Neutrophil (primary cell): Measurements from ENCODE around the gene PDXP.

ENCODE experiments used
- H3K27ac ChIP-seq: fragments of 200-600 bp; sonication (generic); 2 replicates; pipeline ENCODE4 v1.5.1; 2016; ENCODE audit warnings: mild to moderate bottlenecking, moderate library complexity
- H3K27me3 ChIP-seq: fragments of 200-600 bp; sonication (generic); 2 replicates; pipeline ENCODE4 v1.6.0; 2016; ENCODE audit warnings: mild to moderate bottlenecking
- H3K36me3 ChIP-seq: fragments of 200-600 bp; sonication (generic); 2 replicates; pipeline ENCODE4 v1.5.1; 2017
- H3K4me1 ChIP-seq, 2 experiments: fragments of 200-600 bp in 1 of 2; sonication (generic) in 1 of 2; 1 replicate in 1 of 2; 2 replicates in 1 of 2; pipeline versions ENCODE4 v1.5.1 to v1.6.1; 2013 to 2016; ENCODE audit warnings: low read depth in 1 of 2, low read length in 1 of 2, mild to moderate bottlenecking in 1 of 2, moderate library complexity in 1 of 2; ENCODE audit not compliant: control insufficient read depth in 1 of 2, insufficient read depth in 1 of 2
- H3K4me3 ChIP-seq, 2 experiments: fragments of 200-600 bp in 1 of 2; sonication (generic) in 1 of 2; 1 replicate in 1 of 2; 2 replicates in 1 of 2; pipeline ENCODE4 v1.5.1; 2013 to 2016; ENCODE audit warnings: low read depth in 1 of 2, low read length in 1 of 2, mild to moderate bottlenecking in 1 of 2, moderate library complexity in 1 of 2
- H3K9me3 ChIP-seq: fragments of 200-600 bp; sonication (generic); 2 replicates; pipeline ENCODE4 v1.5.1; 2016
- CTCF ChIP-seq: fragments of 200-600 bp; sonication (generic); IDR thresholded peaks from 2 replicates; pipeline ENCODE4 v1.5.1; 2016; ENCODE audit warnings: antibody characterized with exemption

Gene PDXP

GRCh38 chr22:37664249-37665101, 6.0 kb downstream of the PDXP start:
- Histone ChIP-seq H3K27ac (no peak overlapping the region), H3K36me3 (peaks cover 5% of the 10 kb centered on the region), H3K27me3 (no peaks in the 10 kb centered on the region), H3K9me3 (no peaks in the 10 kb centered on the region), H3K4me3 (no peak overlapping the region), H3K4me1 (peaks cover 4% of the 10 kb centered on the region in 2 experiments)
- no peak for TF ChIP-seq CTCF

DNA sequence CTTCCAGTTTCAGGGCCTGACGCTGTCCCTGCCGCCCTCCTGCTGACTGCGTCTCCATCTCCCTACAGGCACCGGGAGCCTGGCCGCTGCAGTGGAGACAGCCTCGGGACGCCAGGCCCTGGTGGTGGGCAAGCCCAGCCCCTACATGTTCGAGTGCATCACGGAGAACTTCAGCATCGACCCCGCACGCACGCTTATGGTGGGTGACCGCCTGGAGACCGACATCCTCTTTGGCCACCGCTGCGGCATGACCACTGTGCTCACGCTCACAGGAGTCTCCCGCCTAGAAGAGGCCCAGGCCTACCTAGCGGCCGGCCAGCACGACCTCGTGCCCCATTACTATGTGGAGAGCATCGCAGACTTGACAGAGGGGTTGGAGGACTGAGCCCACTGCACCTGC, 7.0 kb downstream of the PDXP start:
- H3K36me3 ChIP-seq, result peaks cover 5% of the 10 kb centered on the region
- no peak overlapping the region for H3K27ac ChIP-seq
- no peaks in the 10 kb centered on the region for H3K27me3 ChIP-seq
- H3K9me3 ChIP-seq, result no peaks in the 10 kb centered on the region
- no peaks in the 10 kb centered on the region for H3K4me1 ChIP-seq
- no peak for TF ChIP-seq CTCF
- H3K4me3 ChIP-seq, result no peak overlapping the region

- Histone ChIP-seq H3K4me3 (no peak overlapping the region), H3K4me1 (peaks cover 16 to 24% of the 10 kb centered on the region in 2 experiments), H3K27me3 (peaks cover 17% of the 10 kb centered on the region), H3K36me3 (peaks cover 5% of the 10 kb centered on the region), H3K27ac (no peak overlapping the region), H3K9me3 (no peaks in the 10 kb centered on the region)
- TF ChIP-seq CTCF, result no peak
Observed at GRCh38 chr22:37669586-37669985, 11.1 kb downstream of the PDXP start.

GRCh38 chr22:37672206-37672919, 13.8 kb downstream of the PDXP start:
- Histone ChIP-seq H3K9me3 (no peaks in the 10 kb centered on the region), H3K36me3 (no peaks in the 10 kb centered on the region), H3K4me1 (peaks cover 37 to 52% of the 10 kb centered on the region in 2 experiments), H3K27me3 (peaks cover 17% of the 10 kb centered on the region), H3K4me3 (no peak overlapping the region), H3K27ac (no peak overlapping the region)
- no peak for TF ChIP-seq CTCF

DNA sequence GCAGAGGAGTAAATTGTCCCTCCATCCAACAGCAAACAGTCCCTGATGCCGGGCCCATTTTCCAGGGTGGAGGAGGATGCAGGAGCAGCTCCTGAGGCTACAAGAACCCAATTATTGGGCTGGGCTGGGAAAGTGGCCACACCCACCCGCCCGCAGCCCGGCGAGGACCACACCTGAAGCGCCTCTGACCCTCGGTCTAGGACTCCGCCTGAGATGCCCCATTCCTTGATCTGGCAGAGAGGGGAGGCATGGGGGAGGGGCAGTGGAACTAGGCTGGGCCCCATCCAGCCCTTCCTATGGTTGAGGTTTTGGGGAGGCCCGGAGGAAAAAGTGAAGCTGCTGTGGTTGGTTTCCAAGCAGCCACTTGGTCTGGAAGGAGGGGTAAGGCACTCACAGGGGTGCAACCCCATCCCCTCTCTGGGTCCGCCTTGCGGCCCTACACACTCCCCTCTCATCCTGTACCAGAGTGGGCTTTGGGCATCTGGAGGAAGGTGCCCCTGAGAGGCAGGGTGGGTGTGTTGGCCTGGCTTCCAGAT, 14.5 kb downstream of the PDXP start:
- H3K9me3 ChIP-seq, result no peaks in the 10 kb centered on the region
- peaks cover 39 to 58% of the 10 kb centered on the region in 2 experiments for H3K4me1 ChIP-seq
- no peak overlapping the region for H3K27ac ChIP-seq
- TF ChIP-seq CTCF, result no peak
- H3K36me3 ChIP-seq, result no peaks in the 10 kb centered on the region
- H3K4me3 ChIP-seq, result no peak overlapping the region
- peaks cover 17% of the 10 kb centered on the region for H3K27me3 ChIP-seq
